GM18499 (cell line): ENCODE results near the gene DCST2.

ENCODE experiments used
- ATAC-seq: cut with Tn5 transposase; IDR thresholded peaks from one replicate; pipeline ENCODE4 v1.9.1; 2021; ENCODE audit warnings: moderate number of reproducible peaks; ENCODE audit not compliant: insufficient read depth, unreplicated experiment

The DCST2 gene

GRCh38 chr1:155012026-155012546, 21.5 kb downstream of the DCST2 start:
- ATAC-seq: no peak

GRCh38 chr1:155011437-155012025, 22.1 kb downstream of the DCST2 start:
- no peak for ATAC-seq

GRCh38 chr1:155011004-155011416, 22.6 kb downstream of the DCST2 start:
- ATAC-seq: no peak

DNA sequence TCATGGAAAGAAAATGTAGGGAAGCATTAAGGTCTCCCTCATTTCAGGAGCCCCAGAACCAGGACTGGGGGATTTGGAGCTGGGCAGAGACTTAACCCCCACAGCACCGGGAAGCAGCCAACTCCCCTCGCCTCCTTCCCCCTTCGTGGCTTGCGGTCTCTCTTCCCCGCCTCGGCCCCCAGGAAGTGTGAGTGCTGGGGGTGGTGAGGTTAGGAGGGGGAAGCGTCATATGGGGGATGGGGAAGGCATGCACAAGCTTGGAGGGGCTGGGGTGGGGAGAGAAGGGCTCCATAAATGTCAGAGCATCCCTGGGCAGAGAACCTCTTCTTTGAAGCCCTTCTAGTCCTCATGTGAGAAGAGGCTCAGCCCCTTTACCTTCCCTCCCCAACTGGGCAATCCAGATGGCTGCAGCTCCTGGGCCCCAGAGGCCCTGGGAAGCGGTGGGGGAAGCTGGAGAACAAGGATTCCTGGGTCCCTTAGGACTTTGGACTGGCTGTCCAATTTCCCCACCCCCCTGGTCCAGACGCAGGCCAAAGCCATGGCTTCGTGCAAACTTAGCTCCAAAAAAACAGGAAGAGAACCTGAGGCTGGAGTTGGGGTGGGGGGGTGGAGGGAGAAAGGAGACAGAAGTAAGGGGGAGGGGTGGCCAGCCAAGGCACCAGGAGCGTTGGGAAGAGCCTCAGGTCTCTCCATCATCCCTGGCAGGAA, 23.2 kb downstream of the DCST2 start:
- no peak for ATAC-seq

DNA sequence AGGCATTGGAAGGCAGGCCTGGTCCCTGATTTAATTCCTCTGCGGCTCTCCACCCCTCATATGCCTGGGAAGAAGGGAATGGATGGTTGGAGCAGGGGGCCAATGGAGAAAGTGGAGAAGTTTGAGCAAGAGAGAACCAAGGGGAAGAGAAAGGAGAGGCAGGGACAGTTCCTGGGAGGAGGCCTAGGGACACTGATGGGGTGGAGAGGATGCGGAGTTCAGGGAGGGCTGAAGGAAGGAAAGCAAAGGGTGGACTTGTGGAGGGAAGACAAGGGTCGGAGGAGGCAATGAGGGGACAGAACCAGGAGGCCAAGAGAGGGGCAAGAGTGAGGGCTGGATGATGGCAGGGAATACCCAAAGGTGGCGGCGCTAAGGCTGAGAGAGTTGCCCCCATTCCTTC, 23.8 kb downstream of the DCST2 start:
- ATAC-seq: no peak

DNA sequence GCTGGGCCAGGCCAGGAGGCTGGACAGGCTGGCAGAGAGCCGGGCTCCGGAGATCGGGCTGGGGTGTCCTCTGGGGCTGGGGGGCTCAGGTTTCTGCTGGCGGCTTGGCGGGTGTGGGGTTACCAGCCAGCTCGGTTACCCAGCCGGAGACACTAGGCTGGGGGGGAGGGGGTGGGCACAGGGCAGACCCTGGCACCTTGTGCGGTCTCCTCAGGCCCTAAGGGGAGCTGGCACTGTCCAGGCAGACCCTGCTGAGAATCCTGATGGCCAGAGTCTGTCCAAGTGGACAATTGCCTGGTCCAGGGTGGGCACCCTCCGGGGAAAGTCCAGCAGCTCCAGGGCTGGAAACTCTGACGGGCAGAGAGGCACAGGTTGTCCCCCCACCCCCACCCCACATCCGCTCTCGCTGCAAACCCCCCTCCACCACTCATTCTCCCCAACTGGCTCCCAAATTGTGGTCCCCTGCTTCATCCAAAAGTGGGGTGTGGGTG, 24.3 kb downstream of the DCST2 start:
- ATAC-seq: no peak

GRCh38 chr1:155008015-155008941, 25.3 kb downstream of the DCST2 start:
- no peak for ATAC-seq

DNA sequence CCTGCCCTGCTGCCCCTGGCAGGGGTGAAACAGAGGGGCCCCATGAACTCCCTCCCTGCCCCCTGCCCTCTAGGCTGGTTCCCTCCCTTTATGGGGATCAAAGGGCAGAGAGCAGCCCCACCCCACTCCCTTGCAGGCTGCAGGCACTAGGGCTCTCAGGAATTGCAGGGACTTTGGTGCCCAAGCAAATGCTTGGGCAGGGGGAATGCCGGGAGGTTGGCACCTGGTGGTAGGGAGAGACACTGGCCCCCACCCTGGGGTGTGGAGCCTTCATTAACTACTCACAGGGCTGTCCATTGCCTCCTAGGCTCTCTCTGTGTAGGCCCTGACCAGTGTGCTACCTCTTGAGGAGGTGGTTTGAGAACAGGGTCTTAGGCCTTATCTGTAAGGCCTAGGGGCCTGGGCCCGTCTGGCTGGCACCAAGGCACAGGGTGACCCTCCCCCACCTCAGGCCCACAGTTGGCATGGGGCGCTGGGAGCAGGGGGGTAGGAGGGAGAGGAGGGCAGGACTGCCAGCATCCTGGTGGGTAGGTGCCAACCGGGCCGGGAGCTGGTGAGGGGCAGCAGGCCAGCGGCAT, 26.2 kb downstream of the DCST2 start:
- ATAC-seq: no peak

GRCh38 chr1:155006601-155007101, 26.9 kb downstream of the DCST2 start:
- ATAC-seq: no peak

DNA sequence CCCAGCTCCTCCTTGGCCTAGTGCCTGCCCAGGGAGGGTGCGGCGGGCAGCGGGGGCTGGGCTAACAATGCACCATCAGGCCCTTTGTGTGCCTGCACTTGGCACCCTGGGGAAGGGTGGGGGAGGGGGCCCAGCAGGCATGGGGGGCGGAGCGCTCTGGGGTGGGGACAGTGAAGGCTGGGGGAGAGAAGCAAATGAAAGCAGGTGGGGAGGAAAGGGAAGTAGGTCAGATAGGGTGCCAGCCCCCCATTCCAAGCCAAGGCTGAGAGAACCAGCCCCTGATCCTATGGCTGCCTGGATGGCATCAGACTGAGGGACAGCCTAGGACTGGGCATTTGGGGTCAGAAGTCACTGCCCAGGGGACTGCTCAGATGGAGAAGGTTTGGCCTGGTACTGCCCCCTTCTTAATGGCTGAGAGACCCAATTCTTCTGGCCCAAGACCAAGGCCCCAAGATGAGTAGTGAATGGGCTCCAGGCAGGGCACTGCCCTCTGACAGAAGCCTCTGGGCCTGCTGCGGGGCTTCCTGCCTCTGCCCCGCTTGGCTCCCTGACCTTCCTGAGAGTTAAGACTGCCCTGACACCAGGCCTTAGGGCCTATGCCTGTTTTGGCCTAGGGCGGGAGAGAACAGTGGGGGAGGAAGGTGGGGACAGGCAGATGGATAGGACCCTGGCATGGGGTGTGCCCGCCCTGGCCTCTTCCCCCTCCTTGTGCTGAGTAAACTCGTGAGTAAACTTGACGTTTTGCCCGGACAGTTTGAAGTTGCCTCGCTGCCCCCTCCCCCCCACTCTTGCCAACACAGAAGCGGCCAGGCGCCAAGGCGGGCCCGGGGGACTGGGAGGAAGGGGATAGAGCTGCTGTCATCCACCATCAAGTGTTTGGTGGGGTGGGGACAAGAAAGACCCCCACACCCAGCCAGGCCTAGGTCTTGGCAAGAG, 28.2 kb downstream of the DCST2 start:
- ATAC-seq: no peak

DNA sequence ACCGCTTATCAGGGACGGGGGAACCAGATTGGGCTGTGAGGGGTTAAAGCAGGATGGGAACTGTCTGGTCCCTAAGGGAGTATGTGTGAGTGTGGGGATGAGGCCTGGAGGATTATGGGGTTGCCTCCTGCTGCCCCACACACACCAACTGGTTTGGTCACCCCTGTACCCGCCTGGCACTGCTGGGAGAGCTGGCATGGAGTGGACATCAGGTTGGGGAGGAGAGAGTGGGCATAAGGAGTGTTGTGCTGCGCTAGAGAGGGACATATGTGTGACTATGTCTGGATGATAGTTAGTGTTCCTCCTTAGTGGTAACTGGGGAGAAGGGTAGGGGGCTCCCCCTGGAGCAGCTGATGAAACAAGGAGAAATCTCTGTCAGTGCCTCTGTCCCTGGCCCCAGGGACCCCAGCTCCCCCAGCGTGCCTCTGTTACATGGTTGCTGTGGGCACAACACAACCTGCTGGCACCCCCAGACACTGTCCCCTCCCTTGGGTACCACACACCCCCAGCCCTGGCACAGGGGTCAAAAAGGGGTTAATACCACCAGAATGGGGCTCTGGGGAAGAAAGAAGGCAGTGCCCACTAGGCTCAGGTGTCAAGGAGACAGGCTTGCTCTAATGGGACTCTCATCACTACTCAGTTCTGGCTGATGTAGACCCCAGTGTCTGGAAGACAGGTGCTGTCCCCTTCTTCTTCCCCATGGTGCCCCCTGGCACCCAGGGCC, 29.1 kb downstream of the DCST2 start:
- ATAC-seq: no peak

GRCh38 chr1:155003766-155004351, 29.7 kb downstream of the DCST2 start:
- no peak for ATAC-seq

GRCh38 chr1:155003227-155003765, 30.3 kb downstream of the DCST2 start:
- ATAC-seq: no peak

DNA sequence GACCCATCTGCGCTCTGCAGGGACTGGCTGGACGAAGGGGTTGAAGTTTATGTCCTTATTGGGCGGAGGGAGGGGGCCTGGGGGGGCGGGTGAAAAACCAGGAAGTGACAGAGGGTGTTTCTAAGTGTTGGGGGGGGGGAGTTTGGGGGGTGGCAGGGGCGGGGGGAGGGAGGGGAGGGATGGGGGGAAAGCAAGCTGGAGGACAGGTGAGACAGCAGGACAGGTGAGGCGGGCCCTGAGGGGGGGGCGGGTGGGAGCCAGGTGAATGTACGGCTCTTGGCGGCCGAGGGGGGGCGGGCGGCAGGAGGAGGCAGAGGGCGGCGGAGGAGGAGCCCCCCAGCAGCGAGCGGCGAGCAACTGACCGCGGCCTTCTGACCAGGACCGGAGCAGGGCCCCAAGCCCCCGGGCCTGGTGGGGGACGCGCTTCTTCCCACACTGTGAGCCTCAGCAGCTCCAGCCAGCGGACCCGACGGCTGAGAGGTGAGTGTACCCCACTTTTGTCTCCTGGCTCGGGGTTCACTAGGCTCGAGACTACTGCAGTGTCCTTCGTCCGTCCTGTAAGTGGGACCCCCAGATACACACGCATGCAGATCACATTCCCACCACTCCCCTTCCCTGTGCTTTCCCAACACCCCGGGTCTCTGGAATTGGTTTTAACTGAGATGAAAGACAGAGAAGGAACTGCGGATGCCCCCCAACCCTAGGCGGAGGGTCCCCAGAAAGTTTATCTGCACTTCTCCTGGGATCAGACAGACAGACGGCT, 30.9 kb downstream of the DCST2 start, which contains the start of gene ZBTB7B:
ZBTB7B (plus strand) TSS at position 339 of the 763 bp plus-strand sequence. CDS start 11,859 bp downstream, outside the sequence.
- no peak for ATAC-seq

DNA sequence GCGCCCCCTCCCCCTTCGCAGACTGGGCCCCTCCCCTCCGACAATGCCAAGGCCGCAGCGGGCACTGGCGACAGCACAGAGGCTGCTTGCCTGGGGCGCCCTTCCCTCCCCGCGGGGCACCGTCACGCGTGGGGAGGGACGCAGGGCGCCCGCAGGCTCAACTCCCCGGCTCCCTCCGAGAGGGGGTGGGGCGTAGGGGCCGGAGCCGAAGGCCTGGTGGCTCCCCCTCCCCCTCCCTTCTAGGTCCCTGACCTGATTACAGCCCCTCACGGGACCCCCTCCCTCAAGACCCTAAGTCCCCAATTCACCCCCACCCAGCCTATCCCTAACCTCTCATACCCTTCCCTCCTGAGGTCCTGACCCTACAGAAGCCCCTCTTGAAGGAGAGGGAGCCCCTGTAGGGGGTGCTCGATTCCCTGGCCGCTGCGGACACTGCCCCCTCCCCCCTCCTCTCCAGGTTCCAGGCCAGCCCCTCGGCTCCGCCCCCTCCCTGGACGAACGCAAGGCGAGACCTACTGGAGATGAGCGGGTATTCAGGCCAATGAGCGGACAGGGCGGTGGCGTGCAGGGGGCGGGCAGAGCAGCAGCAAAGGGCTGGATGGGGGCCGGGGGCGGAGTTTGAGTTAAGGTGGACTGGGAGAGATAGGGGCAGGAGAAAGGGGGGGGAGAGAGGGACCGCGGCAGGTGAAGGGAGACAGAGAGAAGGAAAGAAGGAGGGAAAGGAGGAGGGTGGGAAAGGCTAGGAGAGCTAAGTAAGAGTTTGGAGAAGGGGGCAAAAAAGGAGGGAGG, 31.7 kb downstream of the DCST2 start:
- no peak for ATAC-seq

GRCh38 chr1:155001425-155001674, 32.2 kb downstream of the DCST2 start:
- ATAC-seq: no peak
